ENCODE data around the gene DDAH1.

- TF ChIP-seq, protein P1, sequence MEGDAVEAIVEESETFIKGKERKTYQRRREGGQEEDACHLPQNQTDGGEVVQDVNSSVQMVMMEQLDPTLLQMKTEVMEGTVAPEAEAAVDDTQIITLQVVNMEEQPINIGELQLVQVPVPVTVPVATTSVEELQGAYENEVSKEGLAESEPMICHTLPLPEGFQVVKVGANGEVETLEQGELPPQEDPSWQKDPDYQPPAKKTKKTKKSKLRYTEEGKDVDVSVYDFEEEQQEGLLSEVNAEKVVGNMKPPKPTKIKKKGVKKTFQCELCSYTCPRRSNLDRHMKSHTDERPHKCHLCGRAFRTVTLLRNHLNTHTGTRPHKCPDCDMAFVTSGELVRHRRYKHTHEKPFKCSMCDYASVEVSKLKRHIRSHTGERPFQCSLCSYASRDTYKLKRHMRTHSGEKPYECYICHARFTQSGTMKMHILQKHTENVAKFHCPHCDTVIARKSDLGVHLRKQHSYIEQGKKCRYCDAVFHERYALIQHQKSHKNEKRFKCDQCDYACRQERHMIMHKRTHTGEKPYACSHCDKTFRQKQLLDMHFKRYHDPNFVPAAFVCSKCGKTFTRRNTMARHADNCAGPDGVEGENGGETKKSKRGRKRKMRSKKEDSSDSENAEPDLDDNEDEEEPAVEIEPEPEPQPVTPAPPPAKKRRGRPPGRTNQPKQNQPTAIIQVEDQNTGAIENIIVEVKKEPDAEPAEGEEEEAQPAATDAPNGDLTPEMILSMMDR (IDR thresholded peaks at IDR 0.05) = no peak
- TF ChIP-seq POLR2A (IDR thresholded peaks at IDR 0.05) = no peak
These were observed 10.7 kb downstream of the DDAH1 start for GRCh38 chr1:85454214-85454613.

Data from body of pancreas (tissue), 4 donors.